ENCODE measurements around the gene MAPK12. TPM values are rescaled to one million over a fixed set of nuclear protein-coding genes. Genes with fewer than 3 reads are reported as not detected.
A peak's percentile ranks its signal among the peaks of the same experiment; 100 is the strongest.

MAPK12 gene
- total RNA-seq: 10 to 100 TPM; 10.3 to 41.4 (median 28.3) TPM

GRCh38 chr22:50261615-50262459, at the start of gene MAPK12:
MAPK12 (minus strand) TSS chr22:50261683; CDS start chr22:50261509, 174 bp downstream.
- Histone ChIP-seq H3K4me3 (peak within 1 kb of the TSS; percentile 32 to 58), H3K9me3 (no peaks in the 10 kb centered on the region), H3K27me3 (no peaks in the 10 kb centered on the region), H3K4me1 (peaks cover 0 to 19% of the 10 kb centered on the region in 2 donors), H3K36me3 (no peaks in the 10 kb centered on the region), H3K27ac (peak within 1 kb of the TSS; percentile 65 to 74)
- intact Hi-C loops (cut with DNase I; ENCODE audit: low total_unique reads): no loop called here
- DNase-seq: no peak
- TF ChIP-seq CTCF (IDR thresholded peaks at IDR 0.05) (no peak), POLR2A (IDR thresholded peaks at IDR 0.05) (peak in 1 of 2 donors; percentile 10)

GRCh38 chr22:50310949-50311444, 49.5 kb upstream of the MAPK12 start:
- H3K4me3 ChIP-seq: no peak overlapping the region
- no peak for DNase-seq
- peaks cover 0 to 17% of the 10 kb centered on the region in 2 donors for H3K4me1 ChIP-seq
- TF ChIP-seq CTCF (IDR thresholded peaks at IDR 0.05): no peak
- no peak for TF ChIP-seq POLR2A (IDR thresholded peaks at IDR 0.05)
- intact Hi-C loops (cut with DNase I; ENCODE audit: low total_unique reads): no loop called here
- no peaks in the 10 kb centered on the region for H3K36me3 ChIP-seq
- H3K27ac ChIP-seq: no peak overlapping the region
- H3K27me3 ChIP-seq: no peaks in the 10 kb centered on the region
- no peaks in the 10 kb centered on the region for H3K9me3 ChIP-seq

GRCh38 chr22:50310031-50310722, 48.7 kb upstream of the MAPK12 start:
- Histone ChIP-seq H3K27ac (peak overlapping the region; percentile 85 to 94), H3K36me3 (no peaks in the 10 kb centered on the region), H3K9me3 (no peaks in the 10 kb centered on the region), H3K4me1 (peaks cover 1 to 21% of the 10 kb centered on the region in 2 donors), H3K4me3 (no peak overlapping the region), H3K27me3 (no peaks in the 10 kb centered on the region)
- TF ChIP-seq POLR2A (IDR thresholded peaks at IDR 0.05) (no peak), CTCF (IDR thresholded peaks at IDR 0.05) (no peak)
- intact Hi-C loops (cut with DNase I; ENCODE audit: low total_unique reads): no loop called here
- peak in 1 of 2 donors; percentile 17 for DNase-seq

DNA sequence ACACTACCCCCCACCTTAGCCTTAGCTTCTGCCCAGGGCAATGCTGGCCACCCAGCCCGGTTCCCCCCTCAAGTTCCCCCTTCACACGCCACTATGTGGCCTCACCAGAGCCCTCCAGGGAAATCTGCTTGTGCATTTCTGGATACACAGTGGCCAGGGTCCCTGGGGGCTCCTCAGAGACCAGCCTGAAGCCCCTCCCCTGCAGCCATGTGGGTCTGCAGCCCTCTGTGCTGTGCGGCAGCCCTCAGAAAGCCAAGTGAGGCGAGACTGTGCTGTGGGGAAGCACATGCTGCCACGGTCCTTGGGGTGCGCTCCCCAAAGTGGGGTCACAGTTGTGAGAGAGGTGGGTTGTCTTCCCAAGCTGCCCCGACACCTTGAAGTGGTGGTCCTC, 48.1 kb upstream of the MAPK12 start:
- Histone ChIP-seq H3K9me3 (no peaks in the 10 kb centered on the region), H3K4me1 (peaks cover 7 to 27% of the 10 kb centered on the region in 2 donors), H3K4me3 (no peak overlapping the region), H3K27ac (peak overlapping the region; percentile 85 to 94), H3K36me3 (no peaks in the 10 kb centered on the region), H3K27me3 (no peaks in the 10 kb centered on the region)
- intact Hi-C loops (cut with DNase I; ENCODE audit: low total_unique reads): no loop called here
- TF ChIP-seq CTCF (IDR thresholded peaks at IDR 0.05): no peak
- no peak for TF ChIP-seq POLR2A (IDR thresholded peaks at IDR 0.05)
- DNase-seq: peak in 1 of 2 donors; percentile 13
